B cell (primary cell): ENCODE data around the gene IL4R. TPM values are rescaled to one million over a fixed set of nuclear protein-coding genes. Genes with fewer than 3 reads are reported as not detected.

Experiments
- ATAC-seq: fragments of 200-7000 bp; cut with Tn5 transposase; one replicate; pipeline ENCODE4 v1.10.0; 2021; ENCODE audit warnings: low read depth, mild to moderate bottlenecking, moderate number of reproducible peaks, moderate library complexity
- CTCF ChIA-PET: fragments of 350-600 bp; sonication (Branson Sonifier 250); formaldehyde crosslinking; loops from one replicate; lab custom pipeline; 2021; ENCODE audit warnings: antibody characterized with exemption, inconsistent platforms; lab: Charles Lee
- POLR2A ChIA-PET: fragments of 350-600 bp; sonication (Branson Sonifier 250); formaldehyde crosslinking; loops from one replicate; lab custom pipeline; 2021; ENCODE audit warnings: antibody characterized with exemption; lab: Charles Lee
- DNase-seq: peaks from one replicate; pipeline ENCODE4 v3.0.0; 2013
- H2AFZ ChIP-seq: 2 replicates; pipeline ENCODE4 v1.6.1; 2012; ENCODE audit warnings: mild to moderate bottlenecking, low read depth, low read length; ENCODE audit not compliant: insufficient read depth, poor library complexity, severe bottlenecking
- H3K27ac ChIP-seq, 2 donors: 1 replicate in 1 of 2; 2 replicates in 1 of 2; pipeline ENCODE4 v1.5.1; 2012 to 2013; ENCODE audit warnings: low read length in 2 of 2, mild to moderate bottlenecking in 2 of 2, moderate library complexity in 1 of 2
- H3K27me3 ChIP-seq, 4 experiments: fragments of 200-600 bp in 1 of 4; sonication (generic) in 1 of 4; replicated peaks in 1 of 4; 1 replicate in 2 of 4; 2 replicates in 2 of 4; pipeline versions ENCODE4 v1.6.1 to v1.7.0; 2013 to 2016; ENCODE audit warnings: low read length in 3 of 4, mild to moderate bottlenecking in 2 of 4, mixed read lengths in 1 of 4, moderate library complexity in 1 of 4; ENCODE audit not compliant: insufficient read depth in 4 of 4, control insufficient read depth in 3 of 4; ENCODE audit errors: control extremely low read depth in 1 of 4
- H3K36me3 ChIP-seq, 2 experiments: replicated peaks in 1 of 2; 1 replicate in 1 of 2; 2 replicates in 1 of 2; pipeline versions ENCODE4 v1.6.1 to v1.7.1; 2013; ENCODE audit warnings: low read length in 1 of 2; ENCODE audit not compliant: insufficient read depth in 2 of 2, control insufficient read depth in 1 of 2; ENCODE audit errors: control extremely low read depth in 1 of 2, extremely low read depth in 1 of 2
- H3K4me1 ChIP-seq, 2 donors: fragments of 200-600 bp in 1 of 2; sonication (generic) in 1 of 2; 1 replicate in 1 of 2; 2 replicates in 1 of 2; pipeline versions ENCODE4 v1.5.1 to v1.6.1; 2013 to 2017; ENCODE audit warnings: low read length in 2 of 2; ENCODE audit not compliant: control insufficient read depth in 2 of 2, insufficient read depth in 2 of 2
- H3K4me2 ChIP-seq: replicated peaks from 2 replicates; pipeline ENCODE3; 2012; ENCODE audit warnings: mild to moderate bottlenecking, low read depth, low read length; ENCODE audit not compliant: poor library complexity, severe bottlenecking
- H3K4me3 ChIP-seq, 5 experiments: fragments of 200-600 bp in 1 of 5; sonication (generic) in 1 of 5; 1 replicate in 3 of 5; 2 replicates in 2 of 5; pipeline versions ENCODE4 v1.5.1 to v1.7.0; 2011 to 2016; ENCODE audit warnings: low read length in 4 of 5, mild to moderate bottlenecking in 4 of 5, low read depth in 2 of 5, control low read depth in 1 of 5, moderate library complexity in 1 of 5; ENCODE audit not compliant: insufficient read depth in 1 of 5; ENCODE audit errors: control extremely low read depth in 1 of 5, extremely low read depth in 1 of 5
- H3K79me2 ChIP-seq: fragments of 200-600 bp; sonication (generic); one replicate; pipeline ENCODE4 v1.6.0; 2016; ENCODE audit warnings: low read length; ENCODE audit not compliant: control insufficient read depth, insufficient read depth
- H3K9ac ChIP-seq: fragments of 200-600 bp; sonication (generic); 2 replicates; pipeline ENCODE4 v1.6.1; 2017; ENCODE audit warnings: mild to moderate bottlenecking, low read length, moderate library complexity
- H3K9me3 ChIP-seq, 3 donors: one replicate each; pipeline versions ENCODE4 v1.6.1 to v1.7.1; 2013; ENCODE audit warnings: low read length in 2 of 3; ENCODE audit not compliant: control insufficient read depth in 2 of 3, insufficient read depth in 1 of 3; ENCODE audit errors: control extremely low read depth in 1 of 3
- H4K20me1 ChIP-seq: 2 replicates; pipeline ENCODE4 v1.6.0; 2012; ENCODE audit warnings: mild to moderate bottlenecking, low read length; ENCODE audit not compliant: insufficient read depth, control insufficient read depth, poor library complexity, severe bottlenecking
- H3K27ac Mint-ChIP-seq: one replicate; pipeline ENCODE4 v1.8.0; 2021; ENCODE audit warnings: mixed read lengths
- H3K27me3 Mint-ChIP-seq: one replicate; pipeline ENCODE4 v1.8.0; 2021; ENCODE audit warnings: mixed read lengths
- H3K4me1 Mint-ChIP-seq: one replicate; pipeline ENCODE4 v1.8.0; 2021; ENCODE audit warnings: mixed read lengths
- H3K4me3 Mint-ChIP-seq: one replicate; pipeline ENCODE4 v1.8.0; 2021; ENCODE audit warnings: mixed read lengths
- H3K9me3 Mint-ChIP-seq: one replicate; pipeline ENCODE4 v1.8.0; 2022; ENCODE audit warnings: mixed read lengths; ENCODE audit not compliant: insufficient read depth
- CTCF ChIP-seq: fragments of 200-600 bp; IDR thresholded peaks from one replicate; pipeline ENCODE4 v1.8.0; 2022; ENCODE audit warnings: antibody characterized with exemption, mild to moderate bottlenecking
- EZH2 ChIP-seq: IDR thresholded peaks from 2 replicates; pipeline ENCODE4 v1.6.1; 2012; ENCODE audit warnings: borderline replicate concordance, low read depth, mild to moderate bottlenecking, moderate library complexity, low read length; ENCODE audit not compliant: insufficient read depth, poor library complexity, severe bottlenecking
- WGBS: methylation state at CpG from one replicate; pipeline ENCODE4 v1.1.5; 2013; ENCODE audit warnings: missing lambda C conversion rate; ENCODE audit not compliant: insufficient coverage; 5-methylcytosine and 5-hydroxymethylcytosine counted together
- intact Hi-C: fragments of 100-400 bp; cut with micrococcal nuclease; formaldehyde crosslinking; loops from one replicate; pipeline ENCODE4 v1.10.0; 2022
- polyA minus RNA-seq: library from RNA; depleted of rRNA, polyadenylated mRNA; stranded (reverse); fragments of >200 nt; gene quantifications from 2 replicates; pipeline ENCODE4 v1.2.3, GENCODE V29; 2012
- polyA plus RNA-seq: library from polyadenylated mRNA; depleted of rRNA; stranded (reverse); fragments of >200 nt; gene quantifications from 2 replicates; pipeline ENCODE4 v1.2.3, GENCODE V29; 2012
- total RNA-seq, 2 donors: library from RNA; stranded (reverse); fragments of 120-200 nt in 1 of 2; gene quantifications; 1 replicate in 1 of 2; 2 replicates in 1 of 2; pipeline versions ENCODE4 v1.2.3 to v1.2.4, GENCODE V29; 2013 to 2022

The IL4R gene
- total RNA-seq (311 and 323 TPM in 2 replicates), polyA plus RNA-seq (966 and 1,138 TPM in 2 replicates), polyA minus RNA-seq (470 and 749 TPM in 2 replicates)
- 516 TPM for total RNA-seq (2013)

- H3K4me1 Mint-ChIP-seq: peaks cover 72% of the 10 kb centered on the region
- intact Hi-C loops: loop anchor here (10.0 kb wide), 1 partner anchor 91 kb away; the partner anchor contains the start of gene IL21R
- POLR2A ChIA-PET: no interaction called here
These were observed at the start of gene IL4R for GRCh38 chr16:27313422-27314160. Gene IL4R, plus strand, starts transcription at chr16:27313974. Its CDS starts 26,230 bp downstream, at chr16:27340204.

More at GRCh38 chr16:27313422-27314160, at the start of gene IL4R:
- Histone ChIP-seq H3K9me3 (no peaks in the 10 kb centered on the region), H3K4me1 (peaks cover 40 to 53% of the 10 kb centered on the region in 2 donors), H3K4me3 (peak within 1 kb of the TSS; percentile 83 to 98 (median 93)), H3K4me2 (peak within 1 kb of the TSS; percentile 88), H4K20me1 (peaks cover 43% of the 10 kb centered on the region), H3K9ac (peak within 1 kb of the TSS; percentile 98), H3K27ac (peak within 1 kb of the TSS; percentile 90 to 97), H2AFZ (peak within 1 kb of the TSS; percentile 73), H3K36me3 (peaks cover 0 to 24% of the 10 kb centered on the region in 2 experiments), H3K27me3 (no peaks in the 10 kb centered on the region), H3K79me2 (peaks cover 63% of the 10 kb centered on the region)
- no peaks in the 10 kb centered on the region for H3K9me3 Mint-ChIP-seq
- H3K27ac Mint-ChIP-seq: peak within 1 kb of the TSS; percentile 97
- peak; percentile 61 for ATAC-seq
- no peaks in the 10 kb centered on the region for H3K27me3 Mint-ChIP-seq
- peak; percentile 80 for DNase-seq
- under 1% methylated on average over 83 of the region's 85 CpGs for WGBS
- CTCF ChIA-PET: no interaction called here
- H3K4me3 Mint-ChIP-seq: peak within 1 kb of the TSS; percentile 98
- no peak for TF ChIP-seq EZH2
- TF ChIP-seq CTCF: no peak
